ENCODE results near the gene GTF2H4.

GTF2H4 gene

GRCh38 chr6:30885481-30885998, 22.5 kb upstream of the GTF2H4 start:
- H3K4me1 ChIP-seq (ENCODE audit: control insufficient read depth, insufficient read depth, low read length): peaks cover 22% of the 10 kb centered on the region

GRCh38 chr6:30885999-30886896, 21.8 kb upstream of the GTF2H4 start:
- Histone ChIP-seq H3K36me3 (ENCODE audit: control insufficient read depth, insufficient read depth, low read length) (peaks cover 13% of the 10 kb centered on the region), H3K27ac (ENCODE audit: low read depth, low read length) (peak overlapping the region; percentile 90), H3K27me3 (ENCODE audit: control insufficient read depth, insufficient read depth, low read length) (no peaks in the 10 kb centered on the region), H3K4me1 (ENCODE audit: control insufficient read depth, insufficient read depth, low read length) (peaks cover 23% of the 10 kb centered on the region), H3K4me3 (ENCODE audit: low read length) (peak overlapping the region; percentile 89), H3K9ac (ENCODE audit: low read length) (no peak overlapping the region)

More at GRCh38 chr6:30885481-30885998, 22.5 kb upstream of the GTF2H4 start:
- peaks cover 8% of the 10 kb centered on the region for H3K36me3 ChIP-seq (ENCODE audit: control insufficient read depth, insufficient read depth, low read length)
- H3K27me3 ChIP-seq (ENCODE audit: control insufficient read depth, insufficient read depth, low read length): no peaks in the 10 kb centered on the region
- peak overlapping the region; percentile 90 for H3K27ac ChIP-seq (ENCODE audit: low read depth, low read length)
- H3K9ac ChIP-seq (ENCODE audit: low read length): peak overlapping the region; percentile 61
- peak overlapping the region; percentile 89 for H3K4me3 ChIP-seq (ENCODE audit: low read length)

DNA sequence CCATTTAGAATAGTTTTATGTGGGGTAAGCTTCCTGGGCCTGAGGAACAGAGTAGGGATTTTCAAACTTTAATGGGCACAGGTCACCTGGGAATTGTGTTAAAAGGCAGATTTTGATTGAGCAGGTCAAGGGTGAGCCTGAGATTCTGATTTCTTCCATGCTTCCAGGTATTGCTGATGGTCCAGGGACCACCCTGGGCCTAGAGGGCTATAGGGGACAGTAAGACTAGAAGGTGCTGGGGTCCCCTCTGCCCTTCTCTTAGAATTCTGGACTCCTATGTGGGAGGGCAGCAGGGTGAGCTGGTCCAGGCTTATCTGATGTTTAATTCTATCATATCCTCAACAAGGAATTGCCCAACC, 21.1 kb upstream of the GTF2H4 start:
- Histone ChIP-seq H3K36me3 (ENCODE audit: control insufficient read depth, insufficient read depth, low read length) (peaks cover 17% of the 10 kb centered on the region), H3K4me3 (ENCODE audit: low read length) (no peak overlapping the region), H3K27me3 (ENCODE audit: control insufficient read depth, insufficient read depth, low read length) (no peaks in the 10 kb centered on the region), H3K27ac (ENCODE audit: low read depth, low read length) (peak overlapping the region; percentile 90), H3K4me1 (ENCODE audit: control insufficient read depth, insufficient read depth, low read length) (peaks cover 23% of the 10 kb centered on the region), H3K9ac (ENCODE audit: low read length) (no peak overlapping the region)

DNA sequence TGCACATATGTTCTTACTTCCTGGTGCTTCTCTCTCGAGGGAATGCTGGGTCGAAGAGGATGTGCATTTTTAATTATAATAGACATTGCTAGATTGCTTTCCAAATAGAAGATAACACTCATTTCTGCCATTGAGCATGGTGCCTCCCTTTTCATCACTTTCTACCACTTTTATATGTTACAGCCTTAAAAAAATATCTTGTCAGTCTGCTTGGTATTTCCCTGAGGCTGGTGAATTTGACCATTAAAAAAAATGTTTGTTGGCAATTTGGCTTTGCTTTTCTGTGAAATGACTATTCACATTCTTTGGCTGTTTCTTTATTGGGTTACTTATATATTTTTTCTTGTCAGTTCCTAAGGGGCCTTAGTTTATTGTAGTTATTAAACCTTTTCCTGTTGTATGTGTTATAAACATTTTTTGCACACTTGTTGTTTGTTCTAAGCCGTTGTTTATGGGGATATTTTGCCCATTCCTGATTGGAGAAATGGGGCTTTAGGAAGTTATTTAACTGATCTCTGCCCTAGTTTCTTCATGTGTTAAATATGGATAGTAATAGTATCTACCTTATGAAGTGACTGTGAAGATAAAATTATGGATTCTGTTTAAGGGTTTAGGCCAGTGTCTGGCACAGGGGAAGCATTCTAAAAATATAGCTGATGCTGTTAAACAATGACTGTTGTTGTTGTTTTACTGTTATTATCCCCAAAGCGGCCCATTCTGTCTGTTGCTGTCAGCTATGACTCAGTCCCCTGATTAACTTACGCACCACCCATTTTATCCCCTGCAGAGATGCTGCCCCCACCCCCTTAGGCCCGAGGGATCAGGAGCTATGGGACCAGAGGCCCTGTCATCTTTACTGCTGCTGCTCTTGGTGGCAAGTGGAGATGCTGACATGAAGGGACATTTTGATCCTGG, 19.8 kb upstream of the GTF2H4 start:
- H3K27ac ChIP-seq (ENCODE audit: low read depth, low read length): no peak overlapping the region
- peaks cover 23% of the 10 kb centered on the region for H3K4me1 ChIP-seq (ENCODE audit: control insufficient read depth, insufficient read depth, low read length)
- no peaks in the 10 kb centered on the region for H3K27me3 ChIP-seq (ENCODE audit: control insufficient read depth, insufficient read depth, low read length)
- no peak overlapping the region for H3K4me3 ChIP-seq (ENCODE audit: low read length)
- peaks cover 26% of the 10 kb centered on the region for H3K36me3 ChIP-seq (ENCODE audit: control insufficient read depth, insufficient read depth, low read length)
- no peak overlapping the region for H3K9ac ChIP-seq (ENCODE audit: low read length)

DNA sequence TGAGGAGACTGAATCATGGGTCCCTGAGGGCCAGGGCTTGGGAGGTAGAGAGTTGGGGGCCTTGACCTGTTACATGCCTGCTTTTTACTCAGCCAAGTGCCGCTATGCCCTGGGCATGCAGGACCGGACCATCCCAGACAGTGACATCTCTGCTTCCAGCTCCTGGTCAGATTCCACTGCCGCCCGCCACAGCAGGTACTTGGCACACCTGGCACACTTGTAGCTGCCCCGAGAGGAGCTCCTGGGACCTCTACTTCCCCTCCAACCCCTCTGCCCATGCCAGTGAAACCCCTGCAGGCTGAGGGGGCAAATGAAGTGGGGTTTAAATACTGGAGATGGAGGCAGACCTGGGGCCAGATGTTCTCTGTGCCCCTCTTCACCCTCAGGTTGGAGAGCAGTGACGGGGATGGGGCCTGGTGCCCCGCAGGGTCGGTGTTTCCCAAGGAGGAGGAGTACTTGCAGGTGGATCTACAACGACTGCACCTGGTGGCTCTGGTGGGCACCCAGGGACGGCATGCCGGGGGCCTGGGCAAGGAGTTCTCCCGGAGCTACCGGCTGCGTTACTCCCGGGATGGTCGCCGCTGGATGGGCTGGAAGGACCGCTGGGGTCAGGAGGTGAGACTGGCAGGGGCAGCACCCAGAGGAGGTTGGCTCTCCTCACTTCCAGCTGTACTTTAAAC, 19.1 kb upstream of the GTF2H4 start:
- peaks cover 20% of the 10 kb centered on the region for H3K4me1 ChIP-seq (ENCODE audit: control insufficient read depth, insufficient read depth, low read length)
- no peak overlapping the region for H3K9ac ChIP-seq (ENCODE audit: low read length)
- no peak overlapping the region for H3K4me3 ChIP-seq (ENCODE audit: low read length)
- H3K27ac ChIP-seq (ENCODE audit: low read depth, low read length): no peak overlapping the region
- H3K27me3 ChIP-seq (ENCODE audit: control insufficient read depth, insufficient read depth, low read length): no peaks in the 10 kb centered on the region
- peaks cover 28% of the 10 kb centered on the region for H3K36me3 ChIP-seq (ENCODE audit: control insufficient read depth, insufficient read depth, low read length)

GRCh38 chr6:30889496-30889885, 18.5 kb upstream of the GTF2H4 start:
- Histone ChIP-seq H3K27me3 (ENCODE audit: control insufficient read depth, insufficient read depth, low read length) (no peaks in the 10 kb centered on the region), H3K4me3 (ENCODE audit: low read length) (no peak overlapping the region), H3K27ac (ENCODE audit: low read depth, low read length) (no peak overlapping the region), H3K4me1 (ENCODE audit: control insufficient read depth, insufficient read depth, low read length) (peaks cover 20% of the 10 kb centered on the region), H3K36me3 (ENCODE audit: control insufficient read depth, insufficient read depth, low read length) (peaks cover 33% of the 10 kb centered on the region), H3K9ac (ENCODE audit: low read length) (no peak overlapping the region)

DNA sequence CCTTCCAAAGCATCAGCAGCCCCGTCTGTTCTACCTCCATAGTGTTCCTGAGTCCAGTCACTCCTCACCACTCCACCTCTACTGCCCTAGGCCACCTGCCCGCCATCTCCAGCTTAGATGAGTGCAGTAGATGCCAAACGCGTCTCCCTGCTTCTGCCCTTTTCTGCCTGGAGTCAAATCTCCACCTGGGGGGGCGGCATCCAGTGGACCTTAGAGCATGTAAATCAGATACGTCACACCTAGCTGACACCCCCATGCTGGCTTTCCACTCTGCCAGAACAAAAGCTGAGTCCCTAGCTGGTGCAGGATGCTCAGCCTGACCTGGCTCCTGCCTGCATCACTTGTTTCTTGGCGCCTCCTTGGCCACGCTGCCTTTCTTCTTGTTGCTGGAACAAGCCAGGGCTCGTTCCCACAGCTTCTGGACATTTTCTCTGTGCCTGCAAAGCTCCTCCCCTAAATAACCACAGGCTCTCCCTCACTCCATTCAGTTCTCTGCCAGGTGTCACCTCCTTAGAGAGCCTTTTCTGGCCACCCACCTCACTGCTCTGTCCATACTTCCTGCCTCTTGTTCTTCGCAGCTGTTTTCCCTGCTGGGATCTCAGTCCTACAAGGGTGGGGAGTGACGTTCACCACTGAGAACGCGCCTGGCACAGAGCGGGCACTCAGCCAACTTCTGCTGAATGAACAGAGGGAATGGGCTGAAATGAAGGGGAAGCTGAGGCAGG, 17.9 kb upstream of the GTF2H4 start:
- no peaks in the 10 kb centered on the region for H3K27me3 ChIP-seq (ENCODE audit: control insufficient read depth, insufficient read depth, low read length)
- H3K27ac ChIP-seq (ENCODE audit: low read depth, low read length): no peak overlapping the region
- H3K36me3 ChIP-seq (ENCODE audit: control insufficient read depth, insufficient read depth, low read length): peaks cover 38% of the 10 kb centered on the region
- no peak overlapping the region for H3K4me3 ChIP-seq (ENCODE audit: low read length)
- H3K4me1 ChIP-seq (ENCODE audit: control insufficient read depth, insufficient read depth, low read length): peaks cover 20% of the 10 kb centered on the region
- H3K9ac ChIP-seq (ENCODE audit: low read length): no peak overlapping the region

- peaks cover 45% of the 10 kb centered on the region for H3K36me3 ChIP-seq (ENCODE audit: control insufficient read depth, insufficient read depth, low read length)
- no peak overlapping the region for H3K27ac ChIP-seq (ENCODE audit: low read depth, low read length)
- H3K4me3 ChIP-seq (ENCODE audit: low read length): no peak overlapping the region
Measured at GRCh38 chr6:30890646-30891449, 17.2 kb upstream of the GTF2H4 start.

DNA sequence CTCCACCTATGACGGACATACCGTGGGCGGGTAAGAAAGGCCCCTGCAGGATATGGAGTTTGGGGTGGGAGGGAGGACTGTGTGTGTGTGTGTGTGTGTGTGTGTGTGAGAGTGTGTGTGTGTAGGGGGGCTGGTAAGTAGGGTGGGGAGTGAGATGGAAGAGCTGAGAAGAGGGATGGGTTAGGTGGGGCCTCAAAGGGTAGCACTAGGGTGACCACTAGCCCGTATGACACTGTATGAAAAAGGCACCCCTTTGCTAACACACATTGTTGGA, 16.6 kb upstream of the GTF2H4 start:
- Histone ChIP-seq H3K4me1 (ENCODE audit: control insufficient read depth, insufficient read depth, low read length) (peaks cover 11% of the 10 kb centered on the region), H3K27me3 (ENCODE audit: control insufficient read depth, insufficient read depth, low read length) (no peaks in the 10 kb centered on the region), H3K27ac (ENCODE audit: low read depth, low read length) (no peak overlapping the region), H3K36me3 (ENCODE audit: control insufficient read depth, insufficient read depth, low read length) (peaks cover 50% of the 10 kb centered on the region), H3K4me3 (ENCODE audit: low read length) (no peak overlapping the region), H3K9ac (ENCODE audit: low read length) (no peak overlapping the region)

More at GRCh38 chr6:30890646-30891449, 17.2 kb upstream of the GTF2H4 start:
- Histone ChIP-seq H3K9ac (ENCODE audit: low read length) (no peak overlapping the region), H3K4me1 (ENCODE audit: control insufficient read depth, insufficient read depth, low read length) (peaks cover 14% of the 10 kb centered on the region), H3K27me3 (ENCODE audit: control insufficient read depth, insufficient read depth, low read length) (no peaks in the 10 kb centered on the region)

- Histone ChIP-seq H3K27ac (ENCODE audit: low read depth, low read length) (no peak overlapping the region), H3K36me3 (ENCODE audit: control insufficient read depth, insufficient read depth, low read length) (peaks cover 50% of the 10 kb centered on the region), H3K4me1 (ENCODE audit: control insufficient read depth, insufficient read depth, low read length) (peaks cover 5% of the 10 kb centered on the region), H3K9ac (ENCODE audit: low read length) (no peak overlapping the region), H3K27me3 (ENCODE audit: control insufficient read depth, insufficient read depth, low read length) (no peaks in the 10 kb centered on the region), H3K4me3 (ENCODE audit: low read length) (no peak overlapping the region)
Measured at GRCh38 chr6:30891816-30892538, 16.0 kb upstream of the GTF2H4 start.
